Activated T-helper 17 cell treated with anti-CD3 and anti-CD28 coated beads, Interleukin-2, amount 50 U/mL, for 72 hours (primary cell): Measurements from ENCODE around the gene GPS2. TPM values are rescaled to one million over a fixed set of nuclear protein-coding genes. Genes with fewer than 3 reads are reported as not detected.

ENCODE experiments used
- ATAC-seq: fragments of 150-1000 bp; cut with Tn5 transposase; replicated peaks from 2 replicates; pipeline ENCODE4 v1.10.0; 2021; ENCODE audit warnings: mild to moderate bottlenecking, moderate library complexity
- H3K27ac Mint-ChIP-seq: one replicate; pipeline ENCODE4 v1.8.0; 2022; ENCODE audit warnings: mixed read lengths
- H3K27me3 Mint-ChIP-seq: one replicate; pipeline ENCODE4 v1.8.0; 2022; ENCODE audit warnings: mixed read lengths
- H3K36me3 Mint-ChIP-seq: one replicate; pipeline ENCODE4 v1.8.0; 2022; ENCODE audit warnings: low read depth, mild to moderate bottlenecking, mixed read lengths
- H3K4me1 Mint-ChIP-seq: one replicate; pipeline ENCODE4 v1.8.0; 2022; ENCODE audit warnings: mixed read lengths
- H3K4me3 Mint-ChIP-seq: one replicate; pipeline ENCODE4 v1.8.0; 2022; ENCODE audit warnings: mild to moderate bottlenecking, mixed read lengths
- H3K9me3 Mint-ChIP-seq: one replicate; pipeline ENCODE4 v1.8.0; 2022; ENCODE audit warnings: mixed read lengths
- total RNA-seq, 2 donors: library from RNA; stranded (reverse); gene quantifications; one replicate each; pipeline ENCODE4 v1.2.3, GENCODE V29; 2022

The GPS2 gene, protein sequence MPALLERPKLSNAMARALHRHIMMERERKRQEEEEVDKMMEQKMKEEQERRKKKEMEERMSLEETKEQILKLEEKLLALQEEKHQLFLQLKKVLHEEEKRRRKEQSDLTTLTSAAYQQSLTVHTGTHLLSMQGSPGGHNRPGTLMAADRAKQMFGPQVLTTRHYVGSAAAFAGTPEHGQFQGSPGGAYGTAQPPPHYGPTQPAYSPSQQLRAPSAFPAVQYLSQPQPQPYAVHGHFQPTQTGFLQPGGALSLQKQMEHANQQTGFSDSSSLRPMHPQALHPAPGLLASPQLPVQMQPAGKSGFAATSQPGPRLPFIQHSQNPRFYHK
- 10 to 100 TPM; 38.3 to 65.6 TPM for total RNA-seq

DNA sequence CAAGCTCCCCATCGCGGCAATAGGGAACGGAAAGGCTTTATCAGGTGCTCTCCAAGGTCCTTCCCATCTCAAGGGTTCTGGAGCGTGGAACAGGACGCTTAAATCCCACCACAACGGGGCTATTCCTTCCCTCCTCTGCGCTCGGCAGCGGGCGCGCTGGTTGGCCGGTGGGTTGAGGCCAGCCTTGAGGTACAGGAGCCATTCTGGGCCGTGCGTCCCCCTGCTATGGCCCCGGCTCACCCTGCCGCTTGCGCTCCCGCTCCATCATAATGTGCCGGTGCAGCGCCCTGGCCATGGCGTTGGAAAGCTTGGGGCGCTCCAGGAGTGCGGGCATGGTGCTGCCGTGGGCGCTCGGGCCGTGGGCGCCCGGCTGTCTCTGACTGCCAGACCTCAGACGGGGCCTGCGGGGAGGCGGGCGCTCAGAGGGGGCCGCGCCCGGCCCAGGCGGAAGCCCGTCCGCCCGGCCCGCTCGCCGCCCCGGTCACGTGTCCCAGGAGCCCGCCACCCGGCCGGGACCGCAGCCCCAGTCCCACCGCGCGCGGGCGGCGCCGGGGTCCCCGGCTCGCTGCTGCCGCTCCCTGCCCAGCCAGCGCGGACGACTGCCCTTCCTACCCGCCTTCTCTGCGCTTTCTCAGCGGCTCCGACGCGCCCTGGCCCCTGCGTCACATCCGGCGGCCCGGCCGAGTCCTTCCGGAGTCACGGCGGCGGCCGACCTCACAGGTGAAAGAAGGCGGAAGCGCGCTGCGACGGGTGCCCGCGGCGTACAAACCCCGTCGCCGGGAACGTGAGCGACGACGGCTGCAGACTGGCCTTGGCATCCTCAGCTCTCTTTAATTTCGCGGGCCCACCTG is at the start of gene GPS2:
Gene GPS2, minus strand, starts transcription at position 642 of the 851 bp plus-strand sequence. Its CDS starts 308 bp downstream, at position 334.
- peaks cover 30% of the 10 kb centered on the region for H3K4me1 Mint-ChIP-seq
- peaks cover 87% of the 10 kb centered on the region for H3K36me3 Mint-ChIP-seq
- H3K27me3 Mint-ChIP-seq: no peaks in the 10 kb centered on the region

DNA sequence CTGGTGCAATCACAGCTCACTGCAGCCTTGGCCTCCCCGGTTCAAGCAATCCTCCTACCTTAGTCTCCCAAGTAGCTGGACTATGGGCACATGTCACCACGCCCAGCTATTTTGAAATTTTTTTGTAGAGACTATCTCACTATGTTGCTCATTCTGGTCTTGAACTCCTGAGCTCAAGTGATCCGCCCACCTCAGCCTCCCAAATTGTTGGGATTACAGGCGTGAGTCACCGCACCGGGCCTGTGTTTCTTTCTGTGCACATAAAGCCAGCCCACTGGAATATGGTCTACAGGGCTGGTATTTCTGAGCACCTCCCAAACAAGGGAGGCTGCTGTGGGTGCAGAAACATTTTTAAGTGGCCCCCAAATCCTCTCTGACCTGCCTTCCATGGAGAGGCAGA is 48.2 kb upstream of the GPS2 start:
- H3K4me1 Mint-ChIP-seq: no peaks in the 10 kb centered on the region
- no peak overlapping the region for H3K4me3 Mint-ChIP-seq
- ATAC-seq: no peak
- peaks cover 4% of the 10 kb centered on the region for H3K27me3 Mint-ChIP-seq
- no peak overlapping the region for H3K27ac Mint-ChIP-seq
- H3K36me3 Mint-ChIP-seq: no peaks in the 10 kb centered on the region
- no peaks in the 10 kb centered on the region for H3K9me3 Mint-ChIP-seq

More for the DNA sequence above, at the start of gene GPS2:
- Mint-ChIP-seq H3K9me3 (no peaks in the 10 kb centered on the region), H3K27ac (peak within 1 kb of the TSS; percentile 86), H3K4me3 (peak within 1 kb of the TSS; percentile 95)
- ATAC-seq: peak; percentile 97

DNA sequence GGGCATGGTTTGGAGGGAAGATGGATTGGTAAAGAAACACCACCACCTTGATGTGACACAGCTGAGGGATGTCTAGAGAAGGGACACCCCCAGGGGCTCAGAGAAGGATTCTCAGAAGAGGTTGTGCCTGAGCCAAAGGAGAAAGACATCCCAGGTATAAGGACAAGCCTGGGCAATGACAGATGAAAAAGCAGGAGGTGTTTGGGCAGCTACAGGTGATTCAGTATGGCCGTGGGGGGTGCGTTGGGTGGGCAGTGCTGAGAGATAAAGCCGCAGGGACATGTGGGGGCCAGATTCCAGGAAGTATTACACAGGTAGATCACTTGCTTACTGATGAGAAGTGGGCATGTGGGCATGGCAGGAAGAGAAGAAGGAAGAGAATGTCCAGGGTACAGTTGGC is 46.7 kb upstream of the GPS2 start:
- no peak for ATAC-seq
- no peak overlapping the region for H3K4me3 Mint-ChIP-seq
- H3K27me3 Mint-ChIP-seq: peaks cover 4% of the 10 kb centered on the region
- no peaks in the 10 kb centered on the region for H3K4me1 Mint-ChIP-seq
- H3K9me3 Mint-ChIP-seq: no peaks in the 10 kb centered on the region
- peak overlapping the region; percentile 39 for H3K27ac Mint-ChIP-seq
- no peaks in the 10 kb centered on the region for H3K36me3 Mint-ChIP-seq

DNA sequence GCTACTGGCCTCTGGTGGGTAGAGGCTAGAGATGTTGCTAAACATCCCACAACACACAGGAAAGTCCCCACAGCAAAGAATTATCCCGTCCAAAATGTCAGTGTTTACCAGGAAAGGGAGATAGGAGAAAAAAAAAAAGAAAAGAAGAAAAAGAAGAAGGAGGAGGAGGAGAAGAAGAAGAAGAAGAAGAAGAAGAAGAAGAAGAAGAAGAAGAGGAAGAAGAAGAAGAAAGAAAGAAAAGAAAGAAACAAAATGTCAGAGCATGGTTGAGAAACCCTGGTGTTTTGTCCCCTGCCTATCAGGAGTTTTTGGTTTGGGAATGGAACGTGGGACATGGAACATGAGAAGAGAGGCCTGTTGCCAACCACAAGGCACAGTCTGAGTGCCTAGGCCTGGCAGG is 42.2 kb upstream of the GPS2 start:
- Mint-ChIP-seq H3K27me3 (peaks cover 4% of the 10 kb centered on the region), H3K36me3 (peaks cover 25% of the 10 kb centered on the region), H3K27ac (no peak overlapping the region), H3K4me3 (no peak overlapping the region), H3K9me3 (no peaks in the 10 kb centered on the region), H3K4me1 (peaks cover 6% of the 10 kb centered on the region)
- no peak for ATAC-seq

DNA sequence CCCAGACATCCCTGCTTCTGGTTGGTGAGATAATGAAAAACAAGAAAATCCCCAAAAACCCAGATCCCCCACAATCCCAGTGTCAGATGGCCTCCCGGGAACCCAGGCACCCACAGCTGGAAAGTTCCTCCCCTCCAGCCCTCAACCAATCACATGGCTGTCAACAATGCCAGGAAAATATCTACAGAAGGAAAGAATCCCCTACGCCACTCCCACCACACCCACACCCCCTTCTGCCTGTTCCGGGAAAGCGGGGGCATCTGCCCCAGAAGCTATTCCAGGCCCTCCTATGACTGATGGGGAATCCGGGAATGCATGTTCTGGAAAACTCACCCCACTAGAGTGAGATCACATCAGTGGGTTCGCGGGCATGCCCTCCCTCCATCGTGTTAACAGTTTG is 41.6 kb upstream of the GPS2 start:
- Mint-ChIP-seq H3K27me3 (peaks cover under 1% of the 10 kb centered on the region), H3K9me3 (no peaks in the 10 kb centered on the region), H3K27ac (no peak overlapping the region), H3K4me1 (peaks cover 6% of the 10 kb centered on the region), H3K36me3 (peaks cover 29% of the 10 kb centered on the region), H3K4me3 (no peak overlapping the region)
- ATAC-seq: no peak

DNA sequence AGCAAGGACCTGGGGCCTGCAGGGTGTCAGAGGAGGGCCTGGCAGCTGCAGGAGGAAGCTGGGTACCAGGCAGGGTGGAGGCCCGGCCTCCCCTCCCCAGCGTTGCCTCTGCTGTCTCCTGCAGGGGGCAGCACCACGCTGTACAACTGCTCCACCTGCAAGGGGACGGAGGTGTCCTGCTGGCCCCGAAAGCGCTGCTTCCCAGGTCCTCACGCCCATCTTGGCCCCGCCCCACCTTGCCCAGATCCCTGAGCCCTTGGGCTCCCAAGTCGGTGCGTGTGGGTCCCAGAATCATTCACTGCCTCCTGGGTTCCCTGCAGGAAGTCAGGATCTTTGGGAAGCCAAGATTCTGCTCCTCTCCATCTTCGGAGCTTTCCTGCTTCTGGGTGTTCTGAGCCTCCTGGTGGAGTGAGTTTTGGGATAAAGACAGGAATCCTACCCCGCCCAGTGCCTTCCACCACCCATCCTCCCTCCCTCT is 41.0 kb upstream of the GPS2 start:
- H3K36me3 Mint-ChIP-seq: peaks cover 34% of the 10 kb centered on the region
- H3K27me3 Mint-ChIP-seq: no peaks in the 10 kb centered on the region
- peak overlapping the region; percentile 88 for H3K4me3 Mint-ChIP-seq
- peaks cover 6% of the 10 kb centered on the region for H3K4me1 Mint-ChIP-seq
- no peaks in the 10 kb centered on the region for H3K9me3 Mint-ChIP-seq
- peak; percentile 36 for ATAC-seq
- peak overlapping the region; percentile 30 for H3K27ac Mint-ChIP-seq

DNA sequence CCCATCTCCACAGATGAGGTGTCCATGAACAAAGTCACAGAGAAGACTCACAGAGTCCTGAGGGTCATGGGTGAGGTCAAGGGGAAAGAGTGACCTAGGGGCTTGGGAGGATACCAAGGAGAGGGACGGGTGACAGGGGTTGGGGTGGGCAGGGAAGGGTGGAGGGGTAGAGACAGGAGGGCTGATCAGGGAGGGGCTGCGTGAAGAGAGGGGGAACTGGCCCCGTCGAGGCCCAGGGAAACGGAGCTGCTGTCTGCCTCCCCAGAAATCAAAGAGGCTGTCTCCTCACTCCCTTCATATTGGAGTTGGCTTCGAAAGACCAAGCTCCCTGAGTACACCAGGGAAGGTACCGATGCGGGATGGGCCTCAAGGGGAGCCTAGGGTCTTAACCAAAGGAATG is 40.4 kb upstream of the GPS2 start:
- Mint-ChIP-seq H3K27me3 (no peaks in the 10 kb centered on the region), H3K4me3 (peak overlapping the region; percentile 88), H3K36me3 (peaks cover 40% of the 10 kb centered on the region), H3K4me1 (peaks cover 6% of the 10 kb centered on the region), H3K27ac (peak overlapping the region; percentile 30), H3K9me3 (no peaks in the 10 kb centered on the region)
- no peak for ATAC-seq

DNA sequence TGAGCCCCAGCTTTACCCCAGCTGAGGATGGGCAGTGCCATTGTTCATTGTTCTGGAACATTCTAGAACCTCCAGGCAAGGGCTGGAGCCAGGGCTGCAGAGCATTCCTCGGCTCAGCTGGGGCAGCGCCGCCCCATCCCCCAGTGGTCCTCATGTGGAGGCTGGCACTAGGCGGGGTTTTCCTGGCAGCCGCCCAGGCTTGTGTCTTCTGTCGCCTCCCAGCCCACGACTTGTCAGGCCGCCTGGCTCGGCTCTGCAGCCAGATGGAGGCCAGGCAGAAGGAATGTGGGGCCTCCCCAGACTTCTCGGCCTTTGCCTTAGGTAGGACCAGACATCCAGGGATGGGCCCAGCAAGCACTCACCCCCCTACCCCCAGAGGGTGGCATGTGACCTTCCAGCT is 39.9 kb upstream of the GPS2 start, which contains the start of gene TMEM95:
Gene TMEM95, plus strand, starts transcription at position 104 of the 400 bp plus-strand sequence. Its CDS starts 49 bp downstream, at position 153.
- ATAC-seq: no peak
- Mint-ChIP-seq H3K9me3 (no peaks in the 10 kb centered on the region), H3K36me3 (peaks cover 45% of the 10 kb centered on the region), H3K27ac (peak within 1 kb of the TSS; percentile 93), H3K4me3 (peak within 1 kb of the TSS; percentile 88), H3K27me3 (no peaks in the 10 kb centered on the region), H3K4me1 (peaks cover 6% of the 10 kb centered on the region)

DNA sequence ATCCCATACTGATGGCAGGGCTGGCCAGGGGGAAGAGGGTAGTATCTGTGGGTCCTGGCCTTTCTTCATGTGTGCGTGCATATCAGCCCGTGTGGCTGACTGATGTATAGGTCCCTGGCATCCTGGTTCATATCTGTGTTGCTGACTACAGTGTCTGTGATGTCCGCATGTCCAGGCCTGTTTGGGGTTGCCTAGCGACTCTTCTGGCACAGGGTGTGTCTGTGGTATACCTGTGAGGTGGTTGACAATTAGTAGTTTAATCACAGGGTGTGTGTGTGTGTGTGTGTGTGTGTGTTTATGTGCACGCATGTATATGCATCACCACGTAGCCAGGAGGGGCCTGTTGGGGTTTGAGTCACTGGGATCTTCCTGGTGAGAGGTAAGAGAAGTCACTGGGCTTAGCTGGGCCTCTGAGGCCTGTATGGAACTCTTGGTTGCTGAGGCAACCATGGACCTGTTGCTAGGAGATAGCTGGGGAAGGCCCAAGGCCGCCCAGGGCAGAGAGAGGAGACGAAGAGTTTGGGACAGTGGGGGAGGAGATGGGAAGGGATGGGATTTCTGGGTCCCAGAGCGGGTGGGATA is 39.2 kb upstream of the GPS2 start:
- Mint-ChIP-seq H3K4me1 (peaks cover 6% of the 10 kb centered on the region), H3K4me3 (peak overlapping the region; percentile 88), H3K36me3 (peaks cover 52% of the 10 kb centered on the region), H3K27ac (peak overlapping the region; percentile 93), H3K27me3 (no peaks in the 10 kb centered on the region), H3K9me3 (no peaks in the 10 kb centered on the region)
- peak; percentile 59 for ATAC-seq

DNA sequence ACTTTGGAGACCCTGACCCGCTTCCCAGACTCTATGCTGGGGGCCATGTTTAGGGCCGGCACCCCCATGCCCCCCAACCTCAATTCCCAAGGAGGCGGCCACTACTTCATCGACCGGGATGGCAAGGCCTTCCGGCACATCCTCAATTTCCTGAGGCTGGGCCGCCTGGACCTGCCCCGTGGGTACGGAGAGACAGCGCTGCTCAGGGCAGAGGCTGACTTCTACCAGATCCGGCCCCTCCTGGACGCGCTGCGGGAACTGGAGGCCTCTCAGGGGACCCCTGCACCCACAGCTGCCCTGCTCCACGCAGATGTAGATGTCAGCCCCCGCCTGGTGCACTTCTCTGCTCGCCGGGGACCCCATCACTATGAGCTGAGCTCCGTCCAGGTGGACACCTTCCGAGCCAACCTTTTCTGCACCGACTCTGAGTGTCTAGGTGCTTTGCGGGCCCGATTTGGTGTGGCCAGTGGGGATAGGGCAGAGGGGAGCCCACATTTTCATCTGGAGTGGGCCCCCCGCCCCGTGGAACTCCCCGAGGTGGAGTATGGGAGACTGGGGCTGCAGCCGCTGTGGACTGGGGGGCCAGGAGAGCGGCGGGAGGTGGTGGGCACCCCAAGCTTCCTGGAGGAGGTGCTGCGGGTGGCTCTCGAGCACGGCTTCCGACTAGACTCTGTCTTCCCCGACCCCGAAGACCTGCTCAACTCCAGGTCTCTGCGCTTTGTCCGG is 37.9 kb upstream of the GPS2 start:
- H3K9me3 Mint-ChIP-seq: no peaks in the 10 kb centered on the region
- H3K27ac Mint-ChIP-seq: peak overlapping the region; percentile 93
- no peak for ATAC-seq
- peak overlapping the region; percentile 88 for H3K4me3 Mint-ChIP-seq
- peaks cover 65% of the 10 kb centered on the region for H3K36me3 Mint-ChIP-seq
- H3K4me1 Mint-ChIP-seq: peaks cover 17% of the 10 kb centered on the region
- H3K27me3 Mint-ChIP-seq: no peaks in the 10 kb centered on the region

DNA sequence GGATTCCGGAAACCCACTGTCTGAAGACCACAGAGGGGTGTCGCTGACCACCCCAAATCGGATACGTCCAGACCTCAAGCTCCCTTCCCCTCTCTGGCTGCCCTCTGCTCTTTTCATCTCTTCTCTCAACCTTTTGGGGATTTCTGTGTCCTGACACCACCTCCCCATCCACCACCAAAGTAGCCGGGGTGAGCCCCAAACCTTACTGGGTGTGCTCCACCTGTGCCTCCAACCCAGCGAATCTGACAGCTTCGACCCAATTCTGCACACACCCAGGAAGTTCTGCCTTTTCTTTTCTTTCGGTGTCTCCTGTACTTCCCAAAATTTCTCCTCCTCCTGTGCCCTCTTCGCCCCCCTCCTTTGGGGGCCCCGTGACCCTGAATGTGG is 37.3 kb upstream of the GPS2 start:
- H3K27me3 Mint-ChIP-seq: no peaks in the 10 kb centered on the region

DNA sequence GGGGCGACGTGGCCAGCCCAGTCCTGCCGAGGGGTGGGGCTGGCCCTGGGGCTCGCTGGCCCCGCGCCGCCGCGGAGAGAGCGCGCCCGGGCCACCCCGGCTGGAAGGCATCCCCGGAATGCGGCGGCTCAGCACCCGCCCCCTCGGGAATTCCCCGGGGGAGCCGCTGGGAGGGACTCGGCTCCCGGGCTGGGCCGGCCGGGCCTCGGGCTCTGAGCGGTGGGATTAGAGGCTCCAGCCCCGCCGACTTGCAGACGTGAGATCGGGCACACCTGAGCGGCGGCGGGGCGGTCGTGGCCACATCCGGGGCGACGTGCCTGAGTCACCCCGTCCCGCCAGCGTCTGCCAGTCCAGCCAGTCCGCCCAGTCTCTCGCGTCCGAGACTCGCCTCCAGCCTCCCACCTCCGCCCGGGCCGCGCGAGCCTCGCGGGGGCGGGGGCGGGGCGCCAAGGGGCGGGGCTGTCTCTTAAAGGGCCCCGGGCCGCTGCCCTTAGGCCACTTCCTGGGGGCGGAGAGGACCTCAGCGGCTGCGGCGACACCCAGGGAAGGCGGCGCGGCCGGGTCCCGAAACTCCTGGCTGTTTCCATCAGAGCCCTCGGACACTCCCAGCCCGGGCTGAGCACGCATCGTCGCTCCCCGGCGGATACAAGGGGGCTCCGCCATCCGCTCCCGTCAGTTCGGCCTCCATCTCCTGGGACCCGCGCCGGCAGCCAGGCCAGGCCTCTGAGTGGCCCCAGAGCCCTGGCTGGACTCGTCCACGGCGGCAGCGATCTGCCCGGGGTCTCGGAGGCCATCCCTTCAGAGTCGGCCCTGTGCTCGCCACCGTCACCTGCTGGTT is 36.7 kb upstream of the GPS2 start, which contains the start of gene KCTD11:
Gene KCTD11, plus strand, starts transcription at position 498 of the 838 bp plus-strand sequence.
- Mint-ChIP-seq H3K4me1 (peaks cover 20% of the 10 kb centered on the region), H3K9me3 (no peaks in the 10 kb centered on the region), H3K4me3 (peak within 1 kb of the TSS; percentile 88), H3K27ac (peak within 1 kb of the TSS; percentile 93), H3K27me3 (no peaks in the 10 kb centered on the region), H3K36me3 (peaks cover 76% of the 10 kb centered on the region)
- ATAC-seq: peak; percentile 72

More for the DNA sequence above, 37.3 kb upstream of the GPS2 start:
- no peak for ATAC-seq
- H3K4me3 Mint-ChIP-seq: peak overlapping the region; percentile 88
- H3K4me1 Mint-ChIP-seq: peaks cover 20% of the 10 kb centered on the region
- H3K27ac Mint-ChIP-seq: peak overlapping the region; percentile 93
- peaks cover 70% of the 10 kb centered on the region for H3K36me3 Mint-ChIP-seq
- H3K9me3 Mint-ChIP-seq: no peaks in the 10 kb centered on the region
